GM19043 (cell line): ENCODE data around the gene NOSTRIN.
A peak's percentile ranks its signal among the peaks of the same experiment; 100 is the strongest.
"Not testable (repeated sequence)": the region's sequence is repeated elsewhere in the genome, so short reads cannot be mapped to it uniquely, and the experiment has no call there.

Experiments used
- ATAC-seq: cut with Tn5 transposase; IDR thresholded peaks from one replicate; pipeline ENCODE4 v1.9.1; 2021; ENCODE audit warnings: low read depth; ENCODE audit not compliant: unreplicated experiment

NOSTRIN gene

GRCh38 chr2:168801961-168802858 is at the start of gene NOSTRIN:
TSS of gene NOSTRIN (plus strand) at chr2:168802637. CDS start at chr2:168802647, 10 bp downstream.
- ATAC-seq, result no peak

- ATAC-seq, result no peak
Measured at GRCh38 chr2:168753765-168754329, 48.6 kb upstream of the NOSTRIN start.

- no peak for ATAC-seq
Measured at GRCh38 chr2:168757223-168757622, 45.2 kb upstream of the NOSTRIN start.

- ATAC-seq, result peak; percentile 81
Measured at GRCh38 chr2:168758970-168759820, 43.2 kb upstream of the NOSTRIN start.

- ATAC-seq, result no peak
Measured at GRCh38 chr2:168765401-168765800, 37.0 kb upstream of the NOSTRIN start.

- ATAC-seq, result no peak
Measured at GRCh38 chr2:168766600-168766999, 35.8 kb upstream of the NOSTRIN start.

- no peak for ATAC-seq
Measured at GRCh38 chr2:168767258-168767657, 35.2 kb upstream of the NOSTRIN start.

GRCh38 chr2:168768357-168768756 is 34.1 kb upstream of the NOSTRIN start:
- not testable (repeated sequence) for ATAC-seq

- no peak for ATAC-seq
Measured at GRCh38 chr2:168770796-168771195, 31.6 kb upstream of the NOSTRIN start.

- ATAC-seq, result no peak
Measured at GRCh38 chr2:168772704-168773103, 29.7 kb upstream of the NOSTRIN start.

GRCh38 chr2:168773128-168773527 is 29.3 kb upstream of the NOSTRIN start:
- no peak for ATAC-seq

GRCh38 chr2:168773719-168774521 is 28.5 kb upstream of the NOSTRIN start:
- no peak for ATAC-seq

- no peak for ATAC-seq
Measured at GRCh38 chr2:168775837-168776236, 26.6 kb upstream of the NOSTRIN start.

GRCh38 chr2:168780669-168781071 is 21.8 kb upstream of the NOSTRIN start:
- no peak for ATAC-seq

- no peak for ATAC-seq
Measured at GRCh38 chr2:168781191-168781817, 21.1 kb upstream of the NOSTRIN start.

- ATAC-seq, result no peak
Measured at GRCh38 chr2:168782271-168782670, 20.2 kb upstream of the NOSTRIN start.

GRCh38 chr2:168784993-168785392 is 17.4 kb upstream of the NOSTRIN start:
- ATAC-seq, result no peak

- ATAC-seq, result no peak
Measured at GRCh38 chr2:168787098-168787781, 15.2 kb upstream of the NOSTRIN start.

GRCh38 chr2:168787782-168788376 is 14.6 kb upstream of the NOSTRIN start:
- ATAC-seq, result no peak
